ENCODE results near the gene WDR43.

GRCh38 chr2:28950941-28951630 is 56.6 kb downstream of the WDR43 start:
- TF ChIP-seq FOXP2 (optimal IDR thresholded peaks at IDR 0.05; ENCODE audit: control extremely low read depth, extremely low read length, insufficient read depth) (no peak), EZH2 (IDR thresholded peaks at IDR 0.05) (no peak), POLR2AphosphoS5 (IDR thresholded peaks at IDR 0.05; ENCODE audit: borderline replicate concordance, low read depth, low read length) (no peak)
